Measurements from ENCODE around the gene ATXN1.

DNA sequence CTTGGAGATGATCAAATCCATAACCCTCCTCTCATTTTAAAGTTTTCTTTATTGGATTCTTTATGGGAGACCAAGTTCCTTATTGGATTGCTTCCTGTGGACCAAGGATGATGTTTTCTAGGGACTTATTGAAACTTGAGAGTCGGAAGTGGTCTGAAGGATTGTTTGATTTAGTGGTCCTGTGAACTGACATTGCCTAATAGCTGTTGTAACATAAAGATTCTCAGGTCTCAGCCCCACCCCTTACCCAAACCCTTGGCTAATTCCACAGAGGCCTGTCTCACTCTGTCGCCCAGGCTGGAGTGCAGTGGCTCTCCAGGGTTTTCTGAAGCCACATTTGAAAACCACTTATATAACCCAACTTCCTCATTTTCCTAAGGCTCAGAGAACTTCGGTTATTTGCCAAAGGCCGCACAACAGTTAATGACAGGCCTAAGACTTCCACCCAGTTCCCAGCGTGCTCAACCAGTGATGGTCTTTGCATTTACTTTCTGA, 77.0 kb downstream of the ATXN1 start:
- TF ChIP-seq, protein P1, sequence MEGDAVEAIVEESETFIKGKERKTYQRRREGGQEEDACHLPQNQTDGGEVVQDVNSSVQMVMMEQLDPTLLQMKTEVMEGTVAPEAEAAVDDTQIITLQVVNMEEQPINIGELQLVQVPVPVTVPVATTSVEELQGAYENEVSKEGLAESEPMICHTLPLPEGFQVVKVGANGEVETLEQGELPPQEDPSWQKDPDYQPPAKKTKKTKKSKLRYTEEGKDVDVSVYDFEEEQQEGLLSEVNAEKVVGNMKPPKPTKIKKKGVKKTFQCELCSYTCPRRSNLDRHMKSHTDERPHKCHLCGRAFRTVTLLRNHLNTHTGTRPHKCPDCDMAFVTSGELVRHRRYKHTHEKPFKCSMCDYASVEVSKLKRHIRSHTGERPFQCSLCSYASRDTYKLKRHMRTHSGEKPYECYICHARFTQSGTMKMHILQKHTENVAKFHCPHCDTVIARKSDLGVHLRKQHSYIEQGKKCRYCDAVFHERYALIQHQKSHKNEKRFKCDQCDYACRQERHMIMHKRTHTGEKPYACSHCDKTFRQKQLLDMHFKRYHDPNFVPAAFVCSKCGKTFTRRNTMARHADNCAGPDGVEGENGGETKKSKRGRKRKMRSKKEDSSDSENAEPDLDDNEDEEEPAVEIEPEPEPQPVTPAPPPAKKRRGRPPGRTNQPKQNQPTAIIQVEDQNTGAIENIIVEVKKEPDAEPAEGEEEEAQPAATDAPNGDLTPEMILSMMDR (IDR thresholded peaks at IDR 0.05) = no peak
- TF ChIP-seq POLR2A (IDR thresholded peaks at IDR 0.05) = no peak
